Heart right ventricle (tissue), 16 donors: ENCODE results near the gene FXYD3. TPM values are rescaled to one million over a fixed set of nuclear protein-coding genes. Genes with fewer than 3 reads are reported as not detected.

Source experiments
- ATAC-seq, 8 donors: fragments of 200-7000 bp; cut with Tn5 transposase; one replicate each; pipeline ENCODE4 v1.9.1; 2020; ENCODE audit warnings: mild to moderate bottlenecking in 8 of 8, moderate library complexity in 8 of 8, moderate number of reproducible peaks in 1 of 8
- DNase-seq, 2 donors: peaks; one replicate each; pipeline ENCODE4 v3.0.0-alpha.2; 2020
- H3K27ac ChIP-seq, 10 donors: fragments of 200-600 bp; sonication (generic) in 2 of 10; one replicate each; pipeline versions ENCODE4 v1.5.0 to v1.8.0; 2020 to 2022; ENCODE audit warnings: mild to moderate bottlenecking in 3 of 10
- H3K27me3 ChIP-seq, 7 donors: fragments of 200-600 bp; one replicate each; pipeline ENCODE4 v1.8.0; 2021 to 2022; ENCODE audit warnings: mild to moderate bottlenecking in 2 of 7
- H3K36me3 ChIP-seq, 9 donors: fragments of 200-600 bp; sonication (generic) in 1 of 9; one replicate each; pipeline versions ENCODE4 v1.5.0 to v1.8.0; 2020 to 2022; ENCODE audit warnings: mild to moderate bottlenecking in 2 of 9
- H3K4me1 ChIP-seq, 9 donors: fragments of 200-600 bp; sonication (generic) in 1 of 9; one replicate each; pipeline versions ENCODE4 v1.5.0 to v1.8.0; 2020 to 2022; ENCODE audit warnings: mild to moderate bottlenecking in 4 of 9
- H3K4me3 ChIP-seq, 10 donors: fragments of 200-600 bp; sonication (generic) in 2 of 10; one replicate each; pipeline versions ENCODE4 v1.5.0 to v1.8.0; 2020 to 2022; ENCODE audit warnings: mild to moderate bottlenecking in 7 of 10, moderate library complexity in 2 of 10
- H3K9me3 ChIP-seq, 11 donors: fragments of 200-600 bp in 10 of 11; sonication (generic) in 2 of 11; one replicate each; pipeline versions ENCODE4 v1.5.0 to v1.8.0; 2013 to 2022; ENCODE audit warnings: mild to moderate bottlenecking in 2 of 11, control low read depth in 1 of 11, moderate library complexity in 1 of 11
- CTCF ChIP-seq, 9 donors: fragments of 200-600 bp; sonication (generic) in 2 of 9; IDR thresholded peaks; one replicate each; pipeline versions ENCODE4 v1.5.0 to v1.8.0; 2021 to 2022; ENCODE audit warnings: antibody characterized with exemption in 9 of 9, mild to moderate bottlenecking in 5 of 9, moderate library complexity in 1 of 9
- WGBS, 2 donors: extraction: QIAGEN DNeasy Blood & Tissue Kit; methylation state at CpG; one replicate each; pipeline ENCODE4 v1.1.7; 2013; ENCODE audit warnings: inconsistent platforms in 1 of 2; 5-methylcytosine and 5-hydroxymethylcytosine counted together
- intact Hi-C, 10 donors: fragments of 100-400 bp; cut with DNase I; formaldehyde crosslinking; loops; one replicate each; pipeline versions ENCODE4 v1.11.1 to v1.14.2; 2022
- polyA plus RNA-seq, 2 donors: library from polyadenylated mRNA; stranded (reverse); fragments of 200-250 nt; gene quantifications; one replicate each; pipeline ENCODE4 v1.2.3, GENCODE V29; 2013
- total RNA-seq, 10 donors: library from RNA; stranded (reverse); fragmentation: NEBNext Ultra II Directional in 3 of 10; extraction: Animal tissue kit (Norgen Biotek cat#: 25700) in 3 of 10; gene quantifications; one replicate each; pipeline versions ENCODE4 v1.2.1 to v1.2.4, GENCODE V29; 2021 to 2023
- donor health status: Arrhythmogenic right ventricular cardiomyopathy.
- donor health status: ischemic (EF 13 %, LVEDD 7.1; RV severe dilation, severe dysfunction).
- donor health status: healthy with polysubstance abuse.
- donor health status: DM: no; HTN: yes; CAD: no.
- donor health status: DM: no; HTN: no; CAD: no.
- donor health status: ischemic (EF 25% LVEDD 6.9; RV normal size, moderate dysfunction).
- donor health status: ischemic (EF 25% LVEDD 5.7; RV mildly dilated, moderate dysfunction).
- donor health status: healthy.
- donor health status: DM: yes; HTN: yes; CAD: no.
- donor health status: Ischemic cardiomyopathy.
- donor health status: ischemic (EF 35%, LVEDD 5.7; RV mildly dilated, moderate dysfunction).
- donor health status: nonischemic (EF 11% LVEDD 7.7; RV severe dilation, severe dysfunction).
- donor health status: DM: yes; HTN: yes; CAD: no.
- donor health status: PGD.
- donor health status: ischemic (EF 29% LVEDD 5.4; RV normal size, mild dysfunction).
- donor health status: nonischemic (EF 23%, LVEDD 6.1; RV moderate dilation, normal function).

FXYD3 gene
- total and polyA plus RNA-seq, 12 donors: 0.51 to 2.7 (median 0.78) TPM; not detected in 3

DNA sequence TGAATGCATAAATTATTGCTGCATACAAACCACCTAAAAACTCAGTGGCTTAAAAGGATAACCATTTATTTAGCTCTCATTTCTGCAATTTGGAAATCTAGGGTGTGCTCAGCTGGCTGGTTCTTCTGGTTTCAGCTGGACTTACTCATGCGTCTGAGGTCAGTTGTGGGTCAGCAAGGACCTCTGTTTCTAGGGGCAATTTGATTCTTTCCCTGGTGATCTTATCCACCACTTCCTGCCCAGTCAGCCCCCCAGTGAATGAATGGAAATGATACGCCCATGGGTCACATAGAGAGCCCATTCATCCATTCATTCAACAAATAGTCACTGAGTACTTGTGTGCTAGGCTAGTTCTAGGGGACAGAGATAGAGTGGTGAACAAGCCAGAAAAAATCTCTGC lies 48.8 kb downstream of the FXYD3 start:
- Histone ChIP-seq H3K36me3 (peaks cover 0 to 99% (median 46%) of the 10 kb centered on the region in 9 donors), H3K9me3 (peaks cover 0 to 51% (median 29%) of the 10 kb centered on the region in 11 donors), H3K27me3 (no peaks in the 10 kb centered on the region), H3K4me3 (no peak overlapping the region), H3K4me1 (peaks cover 0 to 12% (median 0%) of the 10 kb centered on the region in 9 donors), H3K27ac (no peak overlapping the region)
- no peak for DNase-seq
- no peak for TF ChIP-seq CTCF (IDR thresholded peaks at IDR 0.05)
- WGBS, 2 donors: 48 to 91% methylated on average over 2 of the region's 2 CpGs
- intact Hi-C loops: no loop called here
- ATAC-seq: no peak

- H3K27ac ChIP-seq: no peak overlapping the region
- TF ChIP-seq CTCF (IDR thresholded peaks at IDR 0.05): no peak
- no peaks in the 10 kb centered on the region for H3K27me3 ChIP-seq
- 65 to 70% methylated on average over 5 of the region's 5 CpGs for WGBS, 2 donors
- ATAC-seq (no peak), DNase-seq (no peak)
- peaks cover 0 to 51% (median 29%) of the 10 kb centered on the region in 11 donors for H3K9me3 ChIP-seq
- peaks cover 0 to 12% (median 0%) of the 10 kb centered on the region in 9 donors for H3K4me1 ChIP-seq
- intact Hi-C loops: no loop called here
- no peak overlapping the region for H3K4me3 ChIP-seq
- peaks cover 0 to 99% (median 46%) of the 10 kb centered on the region in 9 donors for H3K36me3 ChIP-seq
Observed at GRCh38 chr19:35165200-35166058, 49.8 kb downstream of the FXYD3 start.

DNA sequence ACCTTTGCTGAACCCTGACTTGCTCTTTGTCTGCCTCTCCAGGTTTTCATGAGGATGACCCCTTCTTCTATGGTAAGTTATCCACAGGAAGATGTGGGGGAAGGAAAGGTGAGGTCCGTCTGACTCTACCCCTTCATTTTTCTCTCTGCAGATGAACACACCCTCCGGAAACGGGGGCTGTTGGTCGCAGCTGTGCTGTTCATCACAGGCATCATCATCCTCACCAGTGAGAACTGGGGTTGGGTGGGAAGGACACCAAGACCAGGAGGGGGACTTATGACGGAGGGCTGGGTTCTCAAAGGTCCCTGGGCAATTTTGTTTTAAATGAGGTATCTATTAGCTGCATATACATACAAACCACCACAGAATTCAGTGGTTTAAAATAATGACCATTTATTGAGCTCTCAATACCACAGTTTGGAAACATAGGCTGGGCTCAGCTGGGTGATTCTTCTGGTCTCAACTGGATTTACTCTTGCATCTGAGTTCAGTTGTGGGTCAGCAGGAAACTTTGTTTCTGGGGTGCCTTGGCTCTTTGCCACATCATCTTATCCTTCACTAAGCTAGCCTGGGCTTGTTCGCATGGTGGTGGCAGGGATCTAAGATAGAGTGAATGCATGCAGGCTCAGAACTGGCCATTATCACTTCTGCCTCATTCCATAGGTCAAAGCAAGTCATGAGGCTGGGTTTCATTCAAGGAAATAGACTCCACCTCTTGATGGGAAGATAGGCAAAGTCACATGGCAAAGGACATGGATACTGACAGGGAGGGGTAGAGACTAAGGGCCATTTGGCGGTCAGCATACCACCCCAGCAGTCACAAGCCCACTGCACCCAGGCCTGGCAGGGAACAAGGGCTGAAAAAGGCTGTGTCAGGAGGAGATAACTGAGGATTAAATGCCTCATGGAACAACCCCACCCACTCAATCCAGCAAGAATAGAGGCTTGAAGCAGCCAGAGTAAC lies 50.8 kb downstream of the FXYD3 start:
- DNase-seq (no peak), ATAC-seq (no peak)
- H3K27ac ChIP-seq: peak overlapping the region in 1 of 10 donors; percentile 57
- intact Hi-C loops: no loop called here
- peaks cover 0 to 93% (median 46%) of the 10 kb centered on the region in 9 donors for H3K36me3 ChIP-seq
- TF ChIP-seq CTCF (IDR thresholded peaks at IDR 0.05): no peak
- no peak overlapping the region for H3K4me3 ChIP-seq
- WGBS, 2 donors: 90 to 97% methylated on average over 7 of the region's 7 CpGs
- H3K4me1 ChIP-seq: peaks cover 0 to 18% (median 0%) of the 10 kb centered on the region in 9 donors
- H3K9me3 ChIP-seq: peaks cover 0 to 51% (median 29%) of the 10 kb centered on the region in 11 donors
- H3K27me3 ChIP-seq: no peaks in the 10 kb centered on the region
